ENCODE results near the gene FGD4. TPM values are rescaled to one million over a fixed set of nuclear protein-coding genes. Genes with fewer than 3 reads are reported as not detected.

Gene FGD4
- total and polyA plus RNA-seq, 2 of the 4 experiments (the other 2 are of a cell fraction): 2.1 to 8.8 TPM

DNA sequence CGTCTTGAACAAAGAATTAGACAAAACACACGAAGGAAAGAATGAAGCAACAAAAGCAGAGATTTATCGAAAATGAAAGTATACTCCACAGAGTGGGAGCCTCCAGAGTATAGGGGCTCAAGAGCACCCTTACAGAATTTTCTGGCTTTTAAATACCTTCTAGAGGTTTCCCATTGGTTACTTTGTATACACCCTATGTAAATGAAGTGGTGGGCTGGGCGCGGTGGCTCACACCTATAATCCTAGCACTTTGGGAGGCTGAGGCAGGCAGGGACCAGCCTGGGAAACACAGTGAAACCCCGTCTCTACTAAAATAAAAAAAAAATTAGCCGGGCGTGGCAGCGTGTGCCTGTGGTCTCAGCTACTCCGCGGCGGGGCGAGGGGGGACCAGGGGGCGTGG, 266.7 kb downstream of the FGD4 start:
- no peak overlapping the region for H2BK120ac ChIP-seq (ENCODE audit: low read depth, low read length)
- peaks cover 9% of the 10 kb centered on the region for H3K9me3 ChIP-seq (ENCODE audit: control insufficient read depth, insufficient read depth, low read length)
- no peak overlapping the region for H4K91ac ChIP-seq (ENCODE audit: insufficient read depth, low read depth, low read length)
- H3K14ac ChIP-seq (replicated peaks; ENCODE audit: low read depth, low read length): no peak overlapping the region
- no peak overlapping the region; the same call in 1 of the 2 replicates for H3K4me3 ChIP-seq (ENCODE audit: insufficient read depth, low read depth, low read length)
- no peaks in the 10 kb centered on the region for H3K36me3 ChIP-seq (ENCODE audit: control insufficient read depth, insufficient read depth, low read length)
- no peak overlapping the region for H2BK5ac ChIP-seq (ENCODE audit: low read depth, low read length, poor library complexity, severe bottlenecking)
- in situ Hi-C loops (cut with MboI; ENCODE audit: low sequenced_read_pairs): no loop called here
- TF ChIP-seq POLR2A (IDR thresholded peaks at IDR 0.05; ENCODE audit: low read depth, low read length) (no peak), MAZ (IDR thresholded peaks at IDR 0.05; ENCODE audit: borderline replicate concordance, low read depth, low read length) (no peak), FOS (IDR thresholded peaks at IDR 0.05; ENCODE audit: low read depth, low read length) (no peak), RCOR1 (IDR thresholded peaks at IDR 0.05; ENCODE audit: insufficient replicate concordance, low read length) (no peak), MXI1 (IDR thresholded peaks at IDR 0.05; ENCODE audit: borderline replicate concordance, low read depth, low read length) (no peak), RFX5 (IDR thresholded peaks at IDR 0.05; ENCODE audit: low read depth, low read length) (no peak), ELK1 (IDR thresholded peaks at IDR 0.05; ENCODE audit: borderline replicate concordance, low read depth, low read length) (no peak)
- TF ChIP-seq, protein P1, sequence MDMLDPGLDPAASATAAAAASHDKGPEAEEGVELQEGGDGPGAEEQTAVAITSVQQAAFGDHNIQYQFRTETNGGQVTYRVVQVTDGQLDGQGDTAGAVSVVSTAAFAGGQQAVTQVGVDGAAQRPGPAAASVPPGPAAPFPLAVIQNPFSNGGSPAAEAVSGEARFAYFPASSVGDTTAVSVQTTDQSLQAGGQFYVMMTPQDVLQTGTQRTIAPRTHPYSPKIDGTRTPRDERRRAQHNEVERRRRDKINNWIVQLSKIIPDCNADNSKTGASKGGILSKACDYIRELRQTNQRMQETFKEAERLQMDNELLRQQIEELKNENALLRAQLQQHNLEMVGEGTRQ (IDR thresholded peaks at IDR 0.05; ENCODE audit: low read depth, low read length): no peak
- TF ChIP-seq, protein P2, sequence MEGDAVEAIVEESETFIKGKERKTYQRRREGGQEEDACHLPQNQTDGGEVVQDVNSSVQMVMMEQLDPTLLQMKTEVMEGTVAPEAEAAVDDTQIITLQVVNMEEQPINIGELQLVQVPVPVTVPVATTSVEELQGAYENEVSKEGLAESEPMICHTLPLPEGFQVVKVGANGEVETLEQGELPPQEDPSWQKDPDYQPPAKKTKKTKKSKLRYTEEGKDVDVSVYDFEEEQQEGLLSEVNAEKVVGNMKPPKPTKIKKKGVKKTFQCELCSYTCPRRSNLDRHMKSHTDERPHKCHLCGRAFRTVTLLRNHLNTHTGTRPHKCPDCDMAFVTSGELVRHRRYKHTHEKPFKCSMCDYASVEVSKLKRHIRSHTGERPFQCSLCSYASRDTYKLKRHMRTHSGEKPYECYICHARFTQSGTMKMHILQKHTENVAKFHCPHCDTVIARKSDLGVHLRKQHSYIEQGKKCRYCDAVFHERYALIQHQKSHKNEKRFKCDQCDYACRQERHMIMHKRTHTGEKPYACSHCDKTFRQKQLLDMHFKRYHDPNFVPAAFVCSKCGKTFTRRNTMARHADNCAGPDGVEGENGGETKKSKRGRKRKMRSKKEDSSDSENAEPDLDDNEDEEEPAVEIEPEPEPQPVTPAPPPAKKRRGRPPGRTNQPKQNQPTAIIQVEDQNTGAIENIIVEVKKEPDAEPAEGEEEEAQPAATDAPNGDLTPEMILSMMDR (conservative IDR thresholded peaks at IDR 0.05; ENCODE audit: low read depth, low read length): no peak
- H2BK20ac ChIP-seq (ENCODE audit: low read depth, low read length): no peak overlapping the region
- WGBS, 2 experiments (ENCODE audit: extremely low coverage in 2 of 2, insufficient read length in 1 of 2): 100% methylated on average over 1 of the region's 14 CpGs; no CpG with 5 or more reads in 1 of the 2 experiments
- DNase-seq (no peak), ATAC-seq (ENCODE audit: low read depth) (no peak)
- H3K79me1 ChIP-seq (ENCODE audit: low read depth in 1 of 2, low read length in 2 of 2): no peaks in the 10 kb centered on the region
- ChIA-PET CTCF (no interaction called here), POLR2A (ENCODE audit: unreplicated experiment) (interaction anchor here (0.6 kb wide), 2 partner anchors 114 to 288 kb away, joined by 3 to 4 read pairs; no protein-coding TSS in a partner anchor)
- no peaks in the 10 kb centered on the region for H3K27me3 ChIP-seq (ENCODE audit: control insufficient read depth, insufficient read depth, low read length)
- H3K23ac ChIP-seq (ENCODE audit: low read depth, low read length): no peak overlapping the region
- H3K56ac ChIP-seq (ENCODE audit: extremely low read depth, insufficient read depth, low read length): no peak overlapping the region
- H2BK15ac ChIP-seq (ENCODE audit: low read depth, low read length): no peak overlapping the region
- no peak overlapping the region for H3K4ac ChIP-seq (ENCODE audit: low read depth, low read length)
- H3K27ac ChIP-seq (ENCODE audit: insufficient read depth, low read length): no peak overlapping the region
- dilution Hi-C loops (cut with HindIII; ENCODE audit: low sequenced_read_pairs, unreplicated experiment): no loop called here
- H2AFZ ChIP-seq (replicated peaks; ENCODE audit: low read length, poor library complexity): no peak overlapping the region
- no peak overlapping the region for H2AK5ac ChIP-seq (ENCODE audit: low read depth, low read length)
- H3K9me1 ChIP-seq (ENCODE audit: insufficient read depth, low read length): no peaks in the 10 kb centered on the region
- no peak overlapping the region for H3K9ac ChIP-seq (ENCODE audit: low read depth, low read length)
- no peaks in the 10 kb centered on the region for H4K20me1 ChIP-seq (ENCODE audit: insufficient read depth, low read length)
- intact Hi-C loops (cut with micrococcal nuclease): no loop called here
- H4K5ac ChIP-seq (ENCODE audit: low read depth, low read length): no peak overlapping the region
- no peak overlapping the region for H4K8ac ChIP-seq (ENCODE audit: low read depth in 2 of 2, low read length in 2 of 2)
- H3K4me2 ChIP-seq (ENCODE audit: low read depth, low read length): peak overlapping the region; percentile 33; the same call in 1 of the 2 replicates
- H3K18ac ChIP-seq (ENCODE audit: low read depth, low read length): no peak overlapping the region
- no peak overlapping the region for H2AK9ac ChIP-seq (replicated peaks; ENCODE audit: low read depth, low read length, poor library complexity)
- H3K4me1 ChIP-seq (ENCODE audit: control insufficient read depth, insufficient read depth, low read length): no peaks in the 10 kb centered on the region
- no TSS peak for BruUV-seq (replicated peaks)

Measured in IMR-90 (cell line).